ENCODE results near the gene MPEG1. TPM values are rescaled to one million over a fixed set of nuclear protein-coding genes. Genes with fewer than 3 reads are reported as not detected.

Gene MPEG1
- total RNA-seq, 4 donors from 2014 or later = 1.9 to 7.0 (median 2.6) TPM

GRCh38 chr11:59221441-59221840 is 8.7 kb upstream of the MPEG1 start:
- intact Hi-C loops (cut with DNase I; ENCODE audit: low total_unique reads) (no loop called here), in situ Hi-C loops (cut with MboI; ENCODE audit: low sequenced_read_pairs in 4 of 4) (no loop called here)
- H3K27me3 ChIP-seq = no peaks in the 10 kb centered on the region
- DNase-seq = no peak
- peaks cover 0 to 17% of the 10 kb centered on the region in 2 donors for H3K4me1 ChIP-seq
- no peak overlapping the region for H3K27ac ChIP-seq
- no peak for TF ChIP-seq POLR2A (IDR thresholded peaks at IDR 0.05)
- no peak for TF ChIP-seq CTCF (IDR thresholded peaks at IDR 0.05 in 4 of 5, conservative IDR thresholded peaks at IDR 0.05 in 1 of 5)
- H3K4me3 ChIP-seq = no peak overlapping the region
- H3K36me3 ChIP-seq = no peaks in the 10 kb centered on the region
- ATAC-seq = no peak
- no peaks in the 10 kb centered on the region for H3K9me3 ChIP-seq

- Histone ChIP-seq H3K36me3 (no peaks in the 10 kb centered on the region), H3K4me3 (no peak overlapping the region), H3K4me1 (peaks cover 0 to 17% of the 10 kb centered on the region in 2 donors), H3K27ac (no peak overlapping the region), H3K9me3 (no peaks in the 10 kb centered on the region), H3K27me3 (no peaks in the 10 kb centered on the region)
- DNase-seq (no peak), ATAC-seq (no peak)
- intact Hi-C loops (cut with DNase I; ENCODE audit: low total_unique reads) = no loop called here
- TF ChIP-seq CTCF (IDR thresholded peaks at IDR 0.05 in 4 of 5, conservative IDR thresholded peaks at IDR 0.05 in 1 of 5) = no peak
- no peak for TF ChIP-seq POLR2A (IDR thresholded peaks at IDR 0.05)
- in situ Hi-C loops (cut with MboI; ENCODE audit: low sequenced_read_pairs in 4 of 4) = no loop called here
Measured at GRCh38 chr11:59219836-59220235, 7.1 kb upstream of the MPEG1 start.

GRCh38 chr11:59218893-59219292 is 6.2 kb upstream of the MPEG1 start:
- Histone ChIP-seq H3K27me3 (no peaks in the 10 kb centered on the region), H3K36me3 (no peaks in the 10 kb centered on the region), H3K9me3 (no peaks in the 10 kb centered on the region), H3K4me3 (no peak overlapping the region), H3K4me1 (peaks cover 0 to 14% of the 10 kb centered on the region in 2 donors), H3K27ac (no peak overlapping the region)
- in situ Hi-C loops (cut with MboI; ENCODE audit: low sequenced_read_pairs in 4 of 4) (no loop called here), intact Hi-C loops (cut with DNase I; ENCODE audit: low total_unique reads) (no loop called here)
- no peak for ATAC-seq
- no peak for DNase-seq
- no peak for TF ChIP-seq POLR2A (IDR thresholded peaks at IDR 0.05)
- TF ChIP-seq CTCF (IDR thresholded peaks at IDR 0.05 in 4 of 5, conservative IDR thresholded peaks at IDR 0.05 in 1 of 5) = no peak

- ATAC-seq = no peak
- Histone ChIP-seq H3K27me3 (no peaks in the 10 kb centered on the region), H3K9me3 (no peaks in the 10 kb centered on the region), H3K4me3 (no peak overlapping the region), H3K27ac (no peak overlapping the region), H3K36me3 (no peaks in the 10 kb centered on the region), H3K4me1 (peaks cover 0 to 10% of the 10 kb centered on the region in 2 donors)
- no peak for TF ChIP-seq POLR2A (IDR thresholded peaks at IDR 0.05)
- TF ChIP-seq CTCF (IDR thresholded peaks at IDR 0.05 in 4 of 5, conservative IDR thresholded peaks at IDR 0.05 in 1 of 5) = no peak
- DNase-seq = no peak
- in situ Hi-C loops (cut with MboI; ENCODE audit: low sequenced_read_pairs in 4 of 4) = no loop called here
- intact Hi-C loops (cut with DNase I; ENCODE audit: low total_unique reads) = no loop called here
Measured at GRCh38 chr11:59218319-59218718, 5.6 kb upstream of the MPEG1 start.
